A549 (cell line): ENCODE measurements around the gene YIF1B. TPM values are rescaled to one million over a fixed set of nuclear protein-coding genes. Genes with fewer than 3 reads are reported as not detected.

ENCODE experiments used
- ATAC-seq, 2 experiments: fragments of 200-7000 bp in 1 of 2; fragments of >200 bp in 1 of 2; cut with Nextera tagmentation in 1 of 2; cut with Tn5 transposase in 1 of 2; 3 replicates each; pipeline versions ENCODE4 v1.8.0 to v1.9.1; 2018 to 2020; ENCODE audit warnings: mild to moderate bottlenecking in 1 of 2, moderate library complexity in 1 of 2
- CTCF ChIA-PET: fragments of 300-600 bp; sonication (Branson Sonifier 250); formaldehyde crosslinking; extraction: SDS; loops from one replicate; lab custom pipeline; 2021; ENCODE audit warnings: antibody characterized with exemption, inconsistent platforms; lab: Yijun Ruan, JAX
- POLR2A ChIA-PET: fragments of 350-600 bp; formaldehyde crosslinking; extraction: SDS; loops from one replicate; lab custom pipeline; 2021; ENCODE audit warnings: antibody characterized with exemption, inconsistent platforms; lab: Yijun Ruan, JAX
- DNase-seq, 2 experiments: peaks; one replicate each; pipeline versions ENCODE4 v3.0.0 to v3.0.0-alpha.2; 2011 to 2016; ENCODE audit warnings: low read depth in 1 of 2, low spot score in 1 of 2
- FAIRE-seq: peaks from 2 replicates; lab custom pipeline; 2011; peaks lifted over from hg19 to GRCh38; lab: Jason Lieb, UNC
- H3K27ac ChIP-seq, 2 experiments: fragments of >200 bp; sonication (Bioruptor Twin); formaldehyde crosslinking; 3 replicates each; pipeline ENCODE4 v1.5.1; 2016 to 2017
- H3K4me1 ChIP-seq: fragments of >200 bp; sonication (Bioruptor Twin); formaldehyde crosslinking; 3 replicates; pipeline ENCODE4 v1.6.1; 2016
- H3K4me2 ChIP-seq: fragments of >200 bp; sonication (Bioruptor Twin); formaldehyde crosslinking; 3 replicates; pipeline ENCODE4 v1.6.1; 2016
- H3K4me3 ChIP-seq: fragments of >200 bp; sonication (Bioruptor Twin); formaldehyde crosslinking; 3 replicates; pipeline ENCODE4 v1.5.1; 2016
- H3K9me3 ChIP-seq: fragments of >200 bp; sonication (Bioruptor Twin); formaldehyde crosslinking; 3 replicates; pipeline ENCODE4 v1.6.1; 2016
- BHLHE40 ChIP-seq: IDR thresholded peaks from 2 replicates; pipeline ENCODE4 v1.6.1; 2012; ENCODE audit warnings: low read depth, low read length, inconsistent platforms
- CTCF ChIP-seq: fragments of >200 bp; sonication (Bioruptor Twin); formaldehyde crosslinking; IDR thresholded peaks from 3 replicates; pipeline ENCODE4 v1.5.1; 2016
- EHMT2 ChIP-seq: fragments of 200-600 bp; sonication (generic); IDR thresholded peaks from 2 replicates; pipeline ENCODE4 v1.6.1; 2016; ENCODE audit warnings: antibody characterized with exemption, low read depth, mild to moderate bottlenecking, moderate library complexity
- ESRRA ChIP-seq: fragments of 150-350 bp; IDR thresholded peaks from 2 replicates; pipeline ENCODE4 v1.6.1; 2014; ENCODE audit warnings: mild to moderate bottlenecking, low read length, borderline replicate concordance
- HMGXB4 ChIP-seq: fragments of 250-450 bp; sonication (Bioruptor Pico); IDR thresholded peaks from 2 replicates; pipeline ENCODE4 v1.5.0; 2021; ENCODE audit warnings: mild to moderate bottlenecking, moderate library complexity, borderline replicate concordance
- HOXA7 ChIP-seq: fragments of 250-450 bp; sonication (Bioruptor Pico); IDR thresholded peaks from 2 replicates; pipeline ENCODE4 v1.5.0; 2020; ENCODE audit warnings: mild to moderate bottlenecking, moderate library complexity
- MAFK ChIP-seq: fragments of 450-650 bp; IDR thresholded peaks from 2 replicates; pipeline ENCODE4 v1.6.1; 2014; ENCODE audit not compliant: partially characterized antibody
- MAX ChIP-seq: IDR thresholded peaks from 2 replicates; pipeline ENCODE4 v1.6.1; 2012
- MAZ ChIP-seq: fragments of 150-350 bp; IDR thresholded peaks from 2 replicates; pipeline ENCODE4 v1.6.1; 2014; ENCODE audit warnings: antibody characterized with exemption, low read depth, low read length, borderline replicate concordance
- NFE2L2 ChIP-seq: fragments of 150-350 bp; conservative IDR thresholded peaks from 2 replicates; pipeline ENCODE4 v1.6.1; 2014; ENCODE audit warnings: low read length
- PHF8 ChIP-seq: fragments of 200-600 bp; sonication (generic); IDR thresholded peaks from 2 replicates; pipeline ENCODE4 v1.6.1; 2016; ENCODE audit warnings: low read depth, mild to moderate bottlenecking, antibody characterized with exemption, moderate library complexity, borderline replicate concordance
- POLR2A ChIP-seq: IDR thresholded peaks from 2 replicates; pipeline ENCODE4 v1.6.1; 2012; ENCODE audit warnings: mild to moderate bottlenecking, low read length
- RAD21 ChIP-seq, 2 experiments: fragments of >200 bp in 1 of 2; sonication (Bioruptor Twin) in 1 of 2; formaldehyde crosslinking in 1 of 2; IDR thresholded peaks in 1 of 2; conservative IDR thresholded peaks in 1 of 2; 2 replicates in 1 of 2; 3 replicates in 1 of 2; pipeline ENCODE4 v1.6.1; 2012 to 2018; ENCODE audit warnings: inconsistent platforms in 1 of 2
- RARB ChIP-seq: fragments of 250-450 bp; sonication (Bioruptor Pico); IDR thresholded peaks from 2 replicates; pipeline ENCODE4 v1.8.0; 2021; ENCODE audit warnings: mild to moderate bottlenecking, moderate library complexity
- SREBF2 ChIP-seq: fragments of 450-650 bp; IDR thresholded peaks from 2 replicates; pipeline ENCODE4 v1.6.1; 2014; ENCODE audit warnings: mild to moderate bottlenecking, moderate library complexity
- TP53 ChIP-seq: fragments of 250-450 bp; sonication (Bioruptor Pico); IDR thresholded peaks from 2 replicates; pipeline ENCODE4 v1.5.0; 2021; ENCODE audit warnings: mild to moderate bottlenecking, moderate library complexity
- ZC3H11A ChIP-seq: fragments of 450-650 bp; IDR thresholded peaks from 2 replicates; pipeline ENCODE4 v1.6.1; 2014; ENCODE audit warnings: antibody characterized with exemption, mild to moderate bottlenecking
- WGBS: methylation state at CpG from one replicate; pipeline ENCODE4 v1.1.6; 2017; ENCODE audit errors: missing lambda C conversion rate; 5-methylcytosine and 5-hydroxymethylcytosine counted together
- polyA plus RNA-seq, 4 experiments: library from polyadenylated mRNA; depleted of rRNA in 3 of 4; stranded (reverse); fragments of >200 nt; fragmentation: RNase III in 1 of 4; extraction: RNeasy Plus Mini Kit Qiagen cat#74134 plus additional on column Dnase treatment in 1 of 4; gene quantifications; 2 replicates in 3 of 4; 3 replicates in 1 of 4; pipeline ENCODE4 v1.2.3, GENCODE V29; 2011 to 2017
- TF ChIP-seq, protein P1 (sequence below): fragments of >200 bp; sonication (Bioruptor Twin); formaldehyde crosslinking; IDR thresholded peaks from 2 replicates; pipeline ENCODE4 v1.6.1; 2016
- TF ChIP-seq, protein P2 (sequence below): fragments of 250-450 bp; sonication (Bioruptor Pico); IDR thresholded peaks from 2 replicates; pipeline ENCODE4 v1.5.0; 2020; ENCODE audit warnings: low read depth, mild to moderate bottlenecking, moderate library complexity
- TF ChIP-seq, protein P3 (sequence below): fragments of 150-350 bp; IDR thresholded peaks from 2 replicates; pipeline ENCODE4 v1.6.1; 2014; ENCODE audit warnings: low read depth, mild to moderate bottlenecking, low read length

Gene YIF1B
- polyA plus RNA-seq, 2 of the 4 experiments (the other 2 are of a cell fraction), result 75.5 to 100 TPM

GRCh38 chr19:38298821-38299680 lies 16.7 kb downstream of the YIF1B start:
- TF ChIP-seq TP53 (CRISPR knock-in tag) (0 out of 2 replicates have a peak, but pooled peaks have one; percentile 11), NFE2L2 (no peak)
- TF ChIP-seq, protein P1, sequence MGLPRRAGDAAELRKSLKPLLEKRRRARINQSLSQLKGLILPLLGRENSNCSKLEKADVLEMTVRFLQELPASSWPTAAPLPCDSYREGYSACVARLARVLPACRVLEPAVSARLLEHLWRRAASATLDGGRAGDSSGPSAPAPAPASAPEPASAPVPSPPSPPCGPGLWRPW, result no peak
- TF ChIP-seq, all 56 proteins: peak for 1
- H3K9me3 ChIP-seq, result no peaks in the 10 kb centered on the region
- peak overlapping the region; percentile 92 to 95 for H3K27ac ChIP-seq
- ChIA-PET CTCF (interaction anchor here (1.1 to 4.6 kb wide), 10 partner anchors 13 to 397 kb away, joined by 3 to 26 read pairs (median 5); partner anchors contain the start of gene KCNK6), POLR2A (interaction anchor here (0.9 kb wide), 1 partner anchor 43 kb away, joined by 3 read pairs; the partner anchor contains the start of gene PPP1R14A)
- H3K4me3 ChIP-seq, result no peak overlapping the region
- DNase-seq (no peak), ATAC-seq (no peak), FAIRE-seq (peak; percentile 54)
- peaks cover 51% of the 10 kb centered on the region for H3K4me1 ChIP-seq
- WGBS, result 72% methylated on average over 11 of the region's 11 CpGs
- H3K4me2 ChIP-seq, result peak overlapping the region; percentile 23

DNA sequence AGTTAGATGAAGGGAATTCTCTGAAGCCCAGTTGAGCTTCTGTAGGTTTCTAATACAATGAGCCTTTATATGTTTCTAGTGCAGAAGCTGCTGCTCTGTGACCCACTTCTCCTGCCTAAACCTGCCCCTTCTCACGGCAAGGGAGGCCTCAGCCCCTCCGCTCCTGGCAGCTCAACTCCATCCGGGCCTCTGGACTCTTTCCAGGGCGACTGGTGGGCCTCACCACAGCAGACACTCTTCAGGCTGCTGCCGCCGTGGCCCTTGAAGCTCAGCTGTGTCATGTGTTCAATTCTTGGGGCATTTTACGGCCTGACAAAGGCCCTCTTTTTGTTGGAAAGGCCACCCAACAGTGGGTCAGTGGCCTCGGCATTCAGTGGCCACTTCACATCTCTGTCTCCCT lies 21.7 kb downstream of the YIF1B start:
- H3K9me3 ChIP-seq, result no peaks in the 10 kb centered on the region
- FAIRE-seq, result no peak

More for the DNA sequence above, 21.7 kb downstream of the YIF1B start:
- no peak overlapping the region for H3K4me2 ChIP-seq
- DNase-seq (no peak), ATAC-seq (no peak)
- H3K4me1 ChIP-seq, result peaks cover 20% of the 10 kb centered on the region
- no peak overlapping the region for H3K4me3 ChIP-seq
- TF ChIP-seq HMGXB4 (CRISPR knock-in tag) (no peak), CTCF (no peak), RARB (CRISPR knock-in tag) (no peak), BHLHE40 (no peak), ESRRA (no peak), POLR2A (no peak), ZC3H11A (no peak), RAD21 (conservative IDR thresholded peaks at IDR 0.05 in 1 of 2, IDR thresholded peaks at IDR 0.05 in 1 of 2) (no peak), HOXA7 (CRISPR knock-in tag) (no peak), SREBF2 (no peak), MAX (no peak), MAZ (no peak), PHF8 (no peak), EHMT2 (no peak), MAFK (no peak)
- TF ChIP-seq, protein P2, sequence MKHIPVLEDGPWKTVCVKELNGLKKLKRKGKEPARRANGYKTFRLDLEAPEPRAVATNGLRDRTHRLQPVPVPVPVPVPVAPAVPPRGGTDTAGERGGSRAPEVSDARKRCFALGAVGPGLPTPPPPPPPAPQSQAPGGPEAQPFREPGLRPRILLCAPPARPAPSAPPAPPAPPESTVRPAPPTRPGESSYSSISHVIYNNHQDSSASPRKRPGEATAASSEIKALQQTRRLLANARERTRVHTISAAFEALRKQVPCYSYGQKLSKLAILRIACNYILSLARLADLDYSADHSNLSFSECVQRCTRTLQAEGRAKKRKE (CRISPR knock-in tag), result no peak
- TF ChIP-seq, protein P3, sequence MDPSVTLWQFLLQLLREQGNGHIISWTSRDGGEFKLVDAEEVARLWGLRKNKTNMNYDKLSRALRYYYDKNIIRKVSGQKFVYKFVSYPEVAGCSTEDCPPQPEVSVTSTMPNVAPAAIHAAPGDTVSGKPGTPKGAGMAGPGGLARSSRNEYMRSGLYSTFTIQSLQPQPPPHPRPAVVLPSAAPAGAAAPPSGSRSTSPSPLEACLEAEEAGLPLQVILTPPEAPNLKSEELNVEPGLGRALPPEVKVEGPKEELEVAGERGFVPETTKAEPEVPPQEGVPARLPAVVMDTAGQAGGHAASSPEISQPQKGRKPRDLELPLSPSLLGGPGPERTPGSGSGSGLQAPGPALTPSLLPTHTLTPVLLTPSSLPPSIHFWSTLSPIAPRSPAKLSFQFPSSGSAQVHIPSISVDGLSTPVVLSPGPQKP, result no peak
- ChIA-PET POLR2A (interaction anchor here (1.9 kb wide), 1 partner anchor 8 kb away, joined by 5 read pairs; no protein-coding TSS in a partner anchor), CTCF (interaction anchor here (0.7 to 3.0 kb wide), 13 partner anchors 10 to 392 kb away, joined by 3 to 11 read pairs (median 4); partner anchors contain the start of genes C19orf33, CATSPERG and SPINT2)
- H3K27ac ChIP-seq, result no peak overlapping the region
- WGBS, result 88% methylated on average over 8 of the region's 8 CpGs
